Heart right ventricle (tissue), 16 donors: ENCODE measurements around the gene CFAP299. TPM values are rescaled to one million over a fixed set of nuclear protein-coding genes. Genes with fewer than 3 reads are reported as not detected.

Experiments
- ATAC-seq, 8 donors: fragments of 200-7000 bp; cut with Tn5 transposase; one replicate each; pipeline ENCODE4 v1.9.1; 2020; ENCODE audit warnings: mild to moderate bottlenecking in 8 of 8, moderate library complexity in 8 of 8, moderate number of reproducible peaks in 1 of 8
- DNase-seq, 2 donors: peaks; one replicate each; pipeline ENCODE4 v3.0.0-alpha.2; 2020
- H3K27ac ChIP-seq, 10 donors: fragments of 200-600 bp; sonication (generic) in 2 of 10; one replicate each; pipeline versions ENCODE4 v1.5.0 to v1.8.0; 2020 to 2022; ENCODE audit warnings: mild to moderate bottlenecking in 3 of 10
- H3K27me3 ChIP-seq, 7 donors: fragments of 200-600 bp; one replicate each; pipeline ENCODE4 v1.8.0; 2021 to 2022; ENCODE audit warnings: mild to moderate bottlenecking in 2 of 7
- H3K36me3 ChIP-seq, 9 donors: fragments of 200-600 bp; sonication (generic) in 1 of 9; one replicate each; pipeline versions ENCODE4 v1.5.0 to v1.8.0; 2020 to 2022; ENCODE audit warnings: mild to moderate bottlenecking in 2 of 9
- H3K4me1 ChIP-seq, 9 donors: fragments of 200-600 bp; sonication (generic) in 1 of 9; one replicate each; pipeline versions ENCODE4 v1.5.0 to v1.8.0; 2020 to 2022; ENCODE audit warnings: mild to moderate bottlenecking in 4 of 9
- H3K4me3 ChIP-seq, 10 donors: fragments of 200-600 bp; sonication (generic) in 2 of 10; one replicate each; pipeline versions ENCODE4 v1.5.0 to v1.8.0; 2020 to 2022; ENCODE audit warnings: mild to moderate bottlenecking in 7 of 10, moderate library complexity in 2 of 10
- H3K9me3 ChIP-seq, 11 donors: fragments of 200-600 bp in 10 of 11; sonication (generic) in 2 of 11; one replicate each; pipeline versions ENCODE4 v1.5.0 to v1.8.0; 2013 to 2022; ENCODE audit warnings: mild to moderate bottlenecking in 2 of 11, control low read depth in 1 of 11, moderate library complexity in 1 of 11
- WGBS, 2 donors: extraction: QIAGEN DNeasy Blood & Tissue Kit; methylation state at CpG; one replicate each; pipeline ENCODE4 v1.1.7; 2013; ENCODE audit warnings: inconsistent platforms in 1 of 2; 5-methylcytosine and 5-hydroxymethylcytosine counted together
- intact Hi-C, 10 donors: fragments of 100-400 bp; cut with DNase I; formaldehyde crosslinking; loops; one replicate each; pipeline versions ENCODE4 v1.11.1 to v1.14.2; 2022
- polyA plus RNA-seq, 2 donors: library from polyadenylated mRNA; stranded (reverse); fragments of 200-250 nt; gene quantifications; one replicate each; pipeline ENCODE4 v1.2.3, GENCODE V29; 2013
- total RNA-seq, 10 donors: library from RNA; stranded (reverse); fragmentation: NEBNext Ultra II Directional in 3 of 10; extraction: Animal tissue kit (Norgen Biotek cat#: 25700) in 3 of 10; gene quantifications; one replicate each; pipeline versions ENCODE4 v1.2.1 to v1.2.4, GENCODE V29; 2021 to 2023
- TF ChIP-seq, protein P1 (sequence below), 9 donors: fragments of 200-600 bp; sonication (generic) in 2 of 9; IDR thresholded peaks; one replicate each; pipeline versions ENCODE4 v1.5.0 to v1.8.0; 2021 to 2022; ENCODE audit warnings: antibody characterized with exemption in 9 of 9, mild to moderate bottlenecking in 5 of 9, moderate library complexity in 1 of 9
- donor health status: Arrhythmogenic right ventricular cardiomyopathy.
- donor health status: ischemic (EF 13 %, LVEDD 7.1; RV severe dilation, severe dysfunction).
- donor health status: healthy with polysubstance abuse.
- donor health status: DM: no; HTN: yes; CAD: no.
- donor health status: DM: no; HTN: no; CAD: no.
- donor health status: ischemic (EF 25% LVEDD 6.9; RV normal size, moderate dysfunction).
- donor health status: ischemic (EF 25% LVEDD 5.7; RV mildly dilated, moderate dysfunction).
- donor health status: healthy.
- donor health status: DM: yes; HTN: yes; CAD: no.
- donor health status: Ischemic cardiomyopathy.
- donor health status: ischemic (EF 35%, LVEDD 5.7; RV mildly dilated, moderate dysfunction).
- donor health status: nonischemic (EF 11% LVEDD 7.7; RV severe dilation, severe dysfunction).
- donor health status: DM: yes; HTN: yes; CAD: no.
- donor health status: PGD.
- donor health status: ischemic (EF 29% LVEDD 5.4; RV normal size, mild dysfunction).
- donor health status: nonischemic (EF 23%, LVEDD 6.1; RV moderate dilation, normal function).

Gene CFAP299
- total and polyA plus RNA-seq, 12 donors: 0.93 TPM; not detected in 11

DNA sequence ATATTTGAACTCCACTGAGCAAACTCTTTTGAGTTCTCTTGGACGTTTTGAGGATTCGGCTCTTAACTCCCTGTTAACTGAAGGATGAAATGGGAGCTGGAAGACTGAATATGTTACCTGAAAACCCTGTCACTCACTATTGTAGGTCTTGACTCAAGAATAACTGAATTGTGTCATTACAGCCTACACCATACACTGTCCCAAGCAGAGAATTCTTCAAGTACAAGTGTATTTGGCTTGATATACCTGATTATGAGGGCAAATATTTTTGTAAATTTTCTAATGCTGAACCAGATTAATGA lies 276.1 kb downstream of the CFAP299 start:
- Histone ChIP-seq H3K9me3 (no peaks in the 10 kb centered on the region), H3K27me3 (no peaks in the 10 kb centered on the region), H3K27ac (no peak overlapping the region), H3K4me1 (no peaks in the 10 kb centered on the region), H3K36me3 (no peaks in the 10 kb centered on the region), H3K4me3 (no peak overlapping the region)
- no peak for DNase-seq
- ATAC-seq: no peak
- intact Hi-C loops: no loop called here
- 77 to 87% methylated on average over 2 of the region's 2 CpGs for WGBS, 2 donors
- TF ChIP-seq, protein P1, sequence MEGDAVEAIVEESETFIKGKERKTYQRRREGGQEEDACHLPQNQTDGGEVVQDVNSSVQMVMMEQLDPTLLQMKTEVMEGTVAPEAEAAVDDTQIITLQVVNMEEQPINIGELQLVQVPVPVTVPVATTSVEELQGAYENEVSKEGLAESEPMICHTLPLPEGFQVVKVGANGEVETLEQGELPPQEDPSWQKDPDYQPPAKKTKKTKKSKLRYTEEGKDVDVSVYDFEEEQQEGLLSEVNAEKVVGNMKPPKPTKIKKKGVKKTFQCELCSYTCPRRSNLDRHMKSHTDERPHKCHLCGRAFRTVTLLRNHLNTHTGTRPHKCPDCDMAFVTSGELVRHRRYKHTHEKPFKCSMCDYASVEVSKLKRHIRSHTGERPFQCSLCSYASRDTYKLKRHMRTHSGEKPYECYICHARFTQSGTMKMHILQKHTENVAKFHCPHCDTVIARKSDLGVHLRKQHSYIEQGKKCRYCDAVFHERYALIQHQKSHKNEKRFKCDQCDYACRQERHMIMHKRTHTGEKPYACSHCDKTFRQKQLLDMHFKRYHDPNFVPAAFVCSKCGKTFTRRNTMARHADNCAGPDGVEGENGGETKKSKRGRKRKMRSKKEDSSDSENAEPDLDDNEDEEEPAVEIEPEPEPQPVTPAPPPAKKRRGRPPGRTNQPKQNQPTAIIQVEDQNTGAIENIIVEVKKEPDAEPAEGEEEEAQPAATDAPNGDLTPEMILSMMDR (IDR thresholded peaks at IDR 0.05): no peak

DNA sequence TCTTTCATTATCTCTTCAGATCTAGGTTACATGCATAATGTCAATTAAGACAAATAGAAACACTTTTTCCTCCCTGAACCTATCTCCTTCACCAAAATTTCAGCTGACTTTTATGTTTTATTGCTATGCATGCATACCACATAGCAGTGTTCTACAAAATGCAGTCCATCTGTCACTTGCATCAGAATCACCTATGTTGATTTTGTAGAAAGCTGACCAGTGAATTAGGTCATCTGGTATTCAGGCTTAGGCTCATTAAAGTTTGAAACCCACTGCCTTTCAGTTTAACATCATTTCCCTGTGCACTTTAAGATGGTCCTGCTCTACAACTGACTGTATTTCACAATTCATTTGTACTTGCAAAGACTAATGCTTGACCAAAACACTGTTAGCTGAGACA lies 277.9 kb downstream of the CFAP299 start:
- no peaks in the 10 kb centered on the region for H3K4me1 ChIP-seq
- ATAC-seq (no peak), DNase-seq (no peak)
- intact Hi-C loops: no loop called here
- no peaks in the 10 kb centered on the region for H3K36me3 ChIP-seq
- TF ChIP-seq, protein P1 (IDR thresholded peaks at IDR 0.05): no peak
- H3K27me3 ChIP-seq: no peaks in the 10 kb centered on the region
- H3K27ac ChIP-seq: no peak overlapping the region
- no peaks in the 10 kb centered on the region for H3K9me3 ChIP-seq
- no peak overlapping the region for H3K4me3 ChIP-seq

DNA sequence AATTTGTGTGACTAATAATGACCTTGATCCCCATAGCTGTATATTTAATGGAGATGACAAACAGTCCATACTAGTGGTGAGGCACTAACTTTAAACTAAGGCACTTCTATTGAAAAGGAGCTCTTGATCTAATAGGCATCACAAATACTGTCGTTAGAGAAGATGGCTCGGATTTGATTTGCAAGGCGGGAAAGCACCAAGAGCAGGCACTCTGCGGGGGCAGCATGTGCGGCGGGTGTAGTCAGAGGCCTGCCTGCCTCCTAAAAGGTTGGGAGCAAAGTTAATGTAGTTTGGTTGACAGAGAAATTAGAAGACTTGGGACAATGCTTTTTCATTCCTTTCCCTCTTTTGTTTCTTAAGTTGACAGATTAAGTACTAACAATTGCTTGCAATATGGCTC lies 278.8 kb downstream of the CFAP299 start:
- intact Hi-C loops: no loop called here
- ATAC-seq (no peak), DNase-seq (no peak)
- Histone ChIP-seq H3K9me3 (no peaks in the 10 kb centered on the region), H3K4me3 (no peak overlapping the region), H3K4me1 (no peaks in the 10 kb centered on the region), H3K36me3 (no peaks in the 10 kb centered on the region), H3K27me3 (no peaks in the 10 kb centered on the region), H3K27ac (no peak overlapping the region)
- TF ChIP-seq, protein P1 (IDR thresholded peaks at IDR 0.05): no peak
- WGBS, 2 donors: 81 to 85% methylated on average over 6 of the region's 6 CpGs

DNA sequence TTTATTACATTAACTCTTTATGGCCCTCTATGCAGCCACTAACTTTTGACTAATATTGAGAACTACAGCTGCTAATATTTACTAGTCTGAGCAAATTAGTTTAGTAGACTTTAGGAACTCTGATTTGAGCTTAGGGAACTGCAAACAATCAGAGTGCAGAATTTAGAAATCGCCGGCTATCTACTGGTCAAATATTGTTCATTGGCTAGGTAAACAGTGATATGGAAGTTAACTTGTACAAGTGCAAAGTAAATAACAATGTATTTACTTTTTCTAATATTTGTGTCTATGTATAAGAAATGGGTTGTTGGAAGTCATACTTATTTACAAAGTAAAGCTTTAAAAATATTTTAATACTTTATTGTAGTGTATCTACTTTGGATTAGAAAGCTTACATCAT lies 279.6 kb downstream of the CFAP299 start:
- H3K4me1 ChIP-seq: no peaks in the 10 kb centered on the region
- 89 to 95% methylated on average over 2 of the region's 2 CpGs for WGBS, 2 donors
- no peak for DNase-seq
- H3K9me3 ChIP-seq: no peaks in the 10 kb centered on the region
- TF ChIP-seq, protein P1 (IDR thresholded peaks at IDR 0.05): no peak
- H3K27ac ChIP-seq: no peak overlapping the region
- H3K4me3 ChIP-seq: no peak overlapping the region
- intact Hi-C loops: no loop called here
- H3K27me3 ChIP-seq: no peaks in the 10 kb centered on the region
- ATAC-seq: no peak
- no peaks in the 10 kb centered on the region for H3K36me3 ChIP-seq
